ENCODE measurements around the gene NEMP1.

NEMP1 gene

DNA sequence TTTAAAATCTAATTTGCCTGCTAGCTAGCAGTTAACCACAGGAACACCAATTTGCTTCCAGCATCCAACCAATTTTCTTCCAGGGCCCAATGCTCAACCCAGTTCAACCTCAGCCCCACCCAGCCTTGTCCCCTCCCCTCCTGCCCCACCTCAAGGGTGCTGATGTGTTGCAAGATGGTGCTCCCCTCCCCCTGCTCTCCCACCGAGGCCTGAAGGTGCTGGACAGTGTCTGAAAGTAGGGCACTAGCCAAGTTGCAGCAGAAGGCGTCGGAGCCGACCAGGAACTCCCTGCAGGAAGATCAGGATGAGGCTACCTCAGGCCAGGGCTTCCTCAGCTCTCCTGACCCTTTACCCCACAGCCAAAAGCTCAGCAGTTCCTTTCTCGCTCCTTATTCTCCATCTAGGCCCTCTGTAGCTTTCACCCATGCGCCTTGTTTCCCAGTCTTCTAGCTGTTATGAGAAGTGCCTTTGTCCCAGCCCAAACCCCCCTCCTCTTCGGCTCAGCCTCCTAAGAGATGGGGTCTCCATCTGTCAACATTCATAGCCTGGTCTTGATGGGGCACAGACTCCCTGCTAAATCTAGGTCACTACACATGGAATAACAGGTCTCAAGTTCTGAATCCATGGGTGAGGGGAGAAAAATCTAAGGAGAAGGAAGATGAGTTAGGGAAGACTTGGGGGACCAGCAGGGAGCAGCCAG is 29.0 kb upstream of the NEMP1 start:
- DNase-seq, result no peak

DNA sequence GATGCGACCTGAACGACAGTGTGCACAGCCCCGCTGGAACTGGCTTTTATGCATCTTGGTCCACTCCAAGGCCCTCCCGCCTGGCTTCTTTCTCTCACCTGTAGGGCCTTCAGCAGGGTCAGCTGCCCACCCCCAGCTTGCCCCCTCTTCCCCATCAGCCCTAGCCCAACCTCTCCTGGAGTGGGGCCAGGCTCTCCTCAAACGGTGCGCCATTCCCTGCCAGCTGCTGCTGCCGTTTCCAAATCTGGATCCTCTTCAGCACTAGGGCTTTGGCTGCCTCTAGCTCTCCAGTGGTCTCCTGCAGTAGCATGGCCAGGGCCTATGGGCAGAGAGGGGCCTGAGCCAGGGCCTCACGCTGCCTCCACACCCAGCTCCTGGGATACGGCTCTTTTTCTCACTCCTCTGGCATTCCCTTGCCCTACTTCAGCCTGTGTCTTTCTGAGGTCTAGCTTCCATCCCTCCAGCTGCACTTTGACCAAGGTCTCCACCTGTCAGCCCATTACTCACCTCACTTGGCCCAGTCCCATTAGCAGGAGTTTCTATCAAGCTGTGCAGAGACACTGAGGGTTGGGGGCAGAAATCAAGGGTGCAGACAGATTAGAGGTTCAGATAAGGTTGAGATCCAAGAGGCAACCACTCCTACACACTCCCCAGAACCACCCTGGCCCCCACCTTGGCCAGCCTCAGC is 27.6 kb upstream of the NEMP1 start:
- DNase-seq, result no peak

DNA sequence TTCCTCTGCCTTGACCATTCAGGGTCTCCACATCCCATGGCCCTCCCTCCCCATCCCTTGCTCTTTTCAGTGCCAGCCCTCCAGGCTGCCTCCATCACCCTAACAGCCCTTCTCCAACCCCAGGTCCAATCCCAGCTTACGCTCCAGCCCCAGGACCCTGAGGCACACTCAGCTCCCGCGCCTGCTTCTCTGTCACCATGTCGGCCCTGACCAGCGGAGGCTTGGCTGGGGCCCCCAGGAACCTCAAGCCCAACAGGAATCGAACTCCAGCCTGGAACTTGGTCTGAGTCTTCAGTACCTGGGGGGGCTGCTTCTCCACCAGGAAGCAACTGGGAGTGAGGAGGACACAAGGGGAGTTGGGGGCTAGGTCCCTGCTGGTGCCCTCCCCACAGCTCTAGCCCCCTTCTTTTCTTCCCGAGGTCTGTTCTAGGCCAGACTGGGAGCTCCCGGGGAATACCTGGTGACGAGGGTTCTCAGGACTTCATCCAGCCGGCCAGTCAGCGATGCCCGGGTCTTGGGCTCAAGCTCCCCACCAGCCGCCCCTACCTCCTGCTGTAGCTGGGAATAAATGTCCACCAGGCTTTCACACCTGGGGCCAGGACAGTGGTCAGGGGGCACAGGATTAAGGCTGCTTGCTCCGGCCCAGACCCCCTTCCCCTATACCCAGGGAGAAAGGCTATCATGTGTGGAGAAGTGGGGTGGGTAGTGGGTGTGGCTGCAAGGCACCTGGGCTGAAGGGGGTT is 26.6 kb upstream of the NEMP1 start:
- no peak for DNase-seq

DNA sequence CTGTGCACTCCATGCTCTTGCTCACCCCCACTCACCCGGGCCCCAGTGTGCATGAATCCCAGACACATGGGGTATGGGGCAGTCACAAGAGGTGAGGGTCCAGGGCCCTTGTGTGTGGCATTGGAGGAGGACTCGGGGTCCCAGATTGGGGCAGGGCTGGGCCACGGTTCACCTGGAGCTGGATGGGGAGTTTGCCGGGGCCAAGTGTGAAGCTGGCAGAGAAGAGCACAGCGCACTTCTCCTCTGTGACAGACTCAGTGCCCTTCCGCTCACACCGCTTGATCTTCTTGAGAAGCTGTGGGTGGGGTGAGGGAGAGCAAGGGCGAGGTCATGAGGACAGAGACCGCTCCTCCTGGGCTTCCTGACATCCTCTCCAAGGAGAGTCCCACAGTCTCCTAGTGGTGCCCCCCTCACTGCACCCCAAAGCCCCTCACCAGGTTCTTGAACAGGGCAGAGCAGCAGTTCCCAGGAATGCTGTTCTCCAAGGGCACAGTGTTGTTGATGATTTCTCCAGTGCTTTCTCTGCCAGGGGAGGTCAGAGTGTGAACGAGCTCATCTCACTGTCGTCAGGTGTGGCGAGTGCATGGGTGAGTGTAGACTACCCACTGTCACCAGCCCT is 25.8 kb upstream of the NEMP1 start:
- DNase-seq, result no peak

DNA sequence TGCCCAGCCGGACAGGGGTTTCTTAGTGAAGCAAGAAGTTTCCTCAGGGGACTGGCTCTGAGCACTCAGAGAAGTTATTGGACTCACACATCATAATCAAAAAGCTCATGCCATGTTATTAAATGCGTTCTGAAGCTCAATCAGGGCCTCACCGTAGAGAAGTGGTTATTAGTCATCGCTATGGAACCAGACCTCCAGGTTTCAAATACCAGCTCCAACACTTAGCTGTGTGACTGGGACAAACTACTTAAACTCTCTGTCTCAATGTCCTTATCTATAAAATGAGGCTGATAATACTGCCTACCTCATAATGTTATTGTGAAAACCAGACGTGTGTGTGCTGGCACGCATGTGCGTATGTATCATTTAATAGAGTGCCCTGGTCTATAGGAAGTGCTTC is 25.3 kb upstream of the NEMP1 start:
- no peak for DNase-seq

DNA sequence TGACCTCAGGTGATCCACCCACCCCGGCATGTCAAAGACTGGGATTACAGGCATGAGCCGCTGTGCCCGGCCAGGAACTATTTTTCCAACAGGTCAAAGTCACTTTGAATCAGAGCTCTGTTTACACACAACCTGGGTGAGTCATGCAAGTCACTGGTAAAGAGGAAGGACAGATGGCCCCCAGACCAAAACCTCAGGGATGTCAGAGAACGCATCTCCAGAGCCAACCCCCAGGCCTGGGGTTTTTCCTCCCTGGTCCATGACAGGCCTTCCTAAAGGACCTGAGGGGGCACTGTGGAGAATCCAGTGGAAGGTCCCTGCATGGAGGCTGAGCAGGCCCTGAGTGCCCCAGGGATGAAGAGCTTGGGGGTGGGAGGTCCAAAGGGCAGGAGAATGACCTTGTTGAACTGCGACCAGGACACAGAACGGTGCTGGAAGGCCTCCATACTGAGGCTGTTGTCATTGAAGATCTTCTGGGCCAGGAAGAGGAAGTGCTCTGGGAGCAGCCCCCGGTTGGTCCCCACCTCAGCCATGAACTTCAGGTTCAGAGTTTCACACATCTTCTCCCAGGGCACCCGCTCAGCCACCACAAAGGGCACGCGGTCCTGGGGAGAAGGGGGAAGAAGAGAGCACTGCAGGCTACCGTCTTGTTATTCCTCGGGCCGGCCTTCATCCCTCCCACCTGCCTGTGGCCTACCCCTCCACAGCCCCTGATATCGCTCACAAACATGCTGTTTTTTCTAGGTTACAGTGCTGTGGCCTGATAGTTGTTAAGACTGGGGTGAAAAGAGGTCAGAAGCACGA is 23.5 kb upstream of the NEMP1 start:
- DNase-seq, result no peak

DNA sequence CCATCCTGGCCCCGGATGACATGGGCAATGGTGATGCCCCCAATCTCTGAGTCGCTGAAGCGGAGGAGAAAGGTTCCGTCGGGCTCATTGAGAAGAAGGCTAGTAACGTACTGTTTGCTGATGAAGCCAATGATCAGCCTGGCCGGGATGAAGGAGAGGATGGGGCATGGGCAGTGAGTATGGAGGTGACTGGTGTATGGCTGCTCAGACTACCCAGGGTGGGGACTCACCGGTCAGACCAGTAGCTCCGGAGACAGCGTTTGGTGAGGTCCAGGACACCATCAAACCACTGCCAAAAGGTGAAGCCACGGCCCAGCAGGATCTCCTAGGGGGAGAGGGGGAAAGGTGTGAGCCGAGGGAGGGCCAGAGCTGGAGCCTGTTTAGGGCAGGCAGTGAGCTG is 21.2 kb upstream of the NEMP1 start:
- DNase-seq, result no peak

DNA sequence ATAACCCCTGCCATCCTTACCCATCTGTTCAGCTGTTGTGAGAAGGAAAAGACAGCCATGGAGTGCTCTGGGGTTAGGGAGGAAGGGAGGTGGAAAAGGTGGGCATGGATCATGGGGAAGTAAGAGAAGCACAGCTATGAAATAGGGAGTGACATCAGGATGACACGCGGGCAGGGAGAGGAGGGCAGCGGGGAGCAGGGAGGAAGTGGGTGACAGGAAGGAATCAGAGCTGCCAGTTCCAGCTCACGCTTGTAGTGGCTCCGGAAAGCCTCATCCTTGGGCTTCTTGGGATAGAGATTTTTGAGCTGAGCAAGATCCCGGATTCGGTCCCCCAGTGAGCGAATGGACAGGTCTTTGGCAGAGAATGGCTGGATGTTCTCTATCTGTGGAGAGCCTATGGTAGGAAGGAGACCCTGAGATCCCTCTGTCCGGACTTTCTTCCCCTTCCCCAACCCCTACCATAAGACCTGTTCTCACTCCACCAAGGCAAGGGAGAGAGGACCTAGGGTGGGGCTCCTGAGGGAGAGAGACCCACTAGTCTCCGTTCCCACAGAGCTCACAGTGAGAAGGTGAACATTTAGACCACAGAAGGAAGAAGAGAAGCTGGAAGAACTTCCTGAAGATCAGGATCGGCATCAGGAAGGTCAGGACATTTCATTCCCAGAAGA is 20.6 kb upstream of the NEMP1 start:
- DNase-seq, result no peak

DNA sequence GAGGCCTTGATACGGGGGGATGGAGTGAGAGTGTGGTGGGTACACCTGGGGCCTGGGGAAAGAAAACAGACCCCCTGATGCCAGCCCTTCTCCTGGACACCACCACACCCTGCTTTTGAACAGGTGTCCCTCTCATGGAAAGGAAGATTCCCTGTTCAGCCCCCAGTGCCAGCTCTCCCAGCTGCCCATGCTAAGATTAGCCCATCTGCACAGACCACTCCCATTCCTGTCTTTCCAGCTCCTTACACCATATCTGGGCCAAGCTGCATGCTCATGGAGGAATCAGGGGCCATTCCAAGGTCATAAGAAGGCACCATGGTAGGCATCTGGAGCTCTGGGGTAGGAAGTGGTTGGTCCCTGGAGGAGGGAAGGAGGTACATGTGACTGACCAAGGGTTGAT is 20.0 kb upstream of the NEMP1 start:
- DNase-seq, result no peak

DNA sequence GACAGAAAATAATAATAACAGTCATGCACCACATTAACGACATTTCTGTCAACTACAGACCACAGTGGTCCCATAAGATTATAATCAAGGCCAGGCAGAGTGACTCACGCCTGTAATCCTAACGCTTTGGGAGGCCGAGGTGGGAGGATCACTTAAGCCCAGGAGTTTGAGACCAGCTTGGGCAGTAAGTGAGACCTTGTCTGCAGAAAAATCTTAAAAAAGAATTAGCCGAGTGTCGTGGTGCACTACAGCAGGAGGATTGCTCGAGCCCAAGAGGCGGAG is 18.9 kb upstream of the NEMP1 start:
- no peak for DNase-seq

DNA sequence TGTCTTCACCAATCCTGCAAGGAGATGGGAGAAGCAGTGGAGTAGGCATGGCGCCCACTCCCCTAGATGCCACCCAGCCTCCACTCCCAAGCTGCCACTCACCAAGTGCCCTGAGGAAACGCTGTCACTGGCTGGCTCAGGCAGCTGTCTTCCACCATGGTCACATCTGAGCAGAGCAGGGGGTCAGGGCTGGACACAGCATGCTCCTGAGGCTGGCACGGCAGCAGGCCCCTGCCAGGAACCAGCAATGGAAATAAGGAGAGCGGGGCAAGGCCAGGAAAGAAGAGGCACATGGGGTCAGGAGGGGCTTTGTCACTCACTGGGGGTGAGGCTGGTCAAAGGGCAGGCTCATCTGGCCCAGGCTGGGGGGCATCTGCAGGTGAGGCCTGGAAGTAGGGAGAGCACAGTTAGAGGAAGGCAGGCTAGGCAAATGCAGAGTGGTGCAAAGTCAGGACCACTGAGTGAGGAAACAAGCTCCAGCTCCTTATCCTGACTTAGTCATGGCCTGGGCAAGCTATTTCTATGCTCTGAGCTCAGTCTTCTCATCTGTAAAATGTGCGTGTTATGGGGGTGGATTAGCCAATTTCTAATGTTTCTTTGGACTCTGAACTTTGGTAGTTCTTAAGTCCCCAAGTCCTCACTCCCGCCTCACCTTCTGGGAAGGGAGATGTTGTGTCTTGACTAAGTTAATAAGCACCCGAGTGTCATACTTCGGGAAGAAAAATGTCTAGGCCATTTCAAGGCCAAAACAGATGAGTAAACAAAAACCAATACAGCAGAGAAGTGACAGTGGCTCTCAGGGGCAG is 18.4 kb upstream of the NEMP1 start:
- DNase-seq, result no peak

DNA sequence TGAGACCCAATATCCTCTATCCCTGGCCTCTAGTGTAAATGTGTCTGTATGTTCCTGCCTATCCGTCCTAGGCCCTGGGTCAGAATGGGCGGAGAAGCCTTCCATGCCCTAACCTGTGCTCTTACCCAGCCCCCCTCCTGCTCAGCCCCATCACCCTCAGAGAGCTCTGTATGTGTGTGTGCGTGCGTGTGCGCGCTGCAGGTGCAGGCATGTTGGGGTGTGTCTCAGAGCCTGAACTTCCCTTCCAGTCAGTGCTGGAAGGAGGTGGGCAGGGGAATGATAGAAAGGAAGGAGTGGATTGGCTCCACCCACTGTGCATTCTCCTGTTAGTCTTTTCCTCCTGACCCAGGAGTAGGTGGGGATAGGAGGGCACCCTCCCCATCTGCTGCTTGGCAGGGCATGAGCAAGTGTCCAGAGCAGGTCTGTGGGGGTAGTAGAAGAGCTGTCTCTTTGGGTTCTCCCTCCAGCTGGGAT is 17.5 kb upstream of the NEMP1 start:
- no peak for DNase-seq

DNA sequence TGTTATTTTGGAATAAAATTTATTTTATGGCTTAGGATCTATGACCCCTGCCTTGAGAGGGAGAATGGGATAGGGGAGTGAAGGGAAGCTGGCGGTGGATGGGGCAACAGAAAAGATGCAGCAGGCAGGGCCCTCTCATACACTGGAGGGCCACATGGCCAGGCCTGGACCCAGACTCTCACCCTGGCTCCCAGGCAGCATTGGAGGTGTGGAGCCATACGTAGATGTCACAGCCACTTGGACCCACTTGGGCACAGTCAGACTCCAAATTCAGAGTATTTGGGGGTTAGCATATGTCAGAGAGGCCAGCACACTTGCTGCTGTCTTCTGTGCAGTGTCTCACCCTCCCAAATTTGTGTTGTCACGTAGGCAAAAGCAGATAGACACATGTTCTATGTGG is 16.8 kb upstream of the NEMP1 start:
- no peak for DNase-seq

DNA sequence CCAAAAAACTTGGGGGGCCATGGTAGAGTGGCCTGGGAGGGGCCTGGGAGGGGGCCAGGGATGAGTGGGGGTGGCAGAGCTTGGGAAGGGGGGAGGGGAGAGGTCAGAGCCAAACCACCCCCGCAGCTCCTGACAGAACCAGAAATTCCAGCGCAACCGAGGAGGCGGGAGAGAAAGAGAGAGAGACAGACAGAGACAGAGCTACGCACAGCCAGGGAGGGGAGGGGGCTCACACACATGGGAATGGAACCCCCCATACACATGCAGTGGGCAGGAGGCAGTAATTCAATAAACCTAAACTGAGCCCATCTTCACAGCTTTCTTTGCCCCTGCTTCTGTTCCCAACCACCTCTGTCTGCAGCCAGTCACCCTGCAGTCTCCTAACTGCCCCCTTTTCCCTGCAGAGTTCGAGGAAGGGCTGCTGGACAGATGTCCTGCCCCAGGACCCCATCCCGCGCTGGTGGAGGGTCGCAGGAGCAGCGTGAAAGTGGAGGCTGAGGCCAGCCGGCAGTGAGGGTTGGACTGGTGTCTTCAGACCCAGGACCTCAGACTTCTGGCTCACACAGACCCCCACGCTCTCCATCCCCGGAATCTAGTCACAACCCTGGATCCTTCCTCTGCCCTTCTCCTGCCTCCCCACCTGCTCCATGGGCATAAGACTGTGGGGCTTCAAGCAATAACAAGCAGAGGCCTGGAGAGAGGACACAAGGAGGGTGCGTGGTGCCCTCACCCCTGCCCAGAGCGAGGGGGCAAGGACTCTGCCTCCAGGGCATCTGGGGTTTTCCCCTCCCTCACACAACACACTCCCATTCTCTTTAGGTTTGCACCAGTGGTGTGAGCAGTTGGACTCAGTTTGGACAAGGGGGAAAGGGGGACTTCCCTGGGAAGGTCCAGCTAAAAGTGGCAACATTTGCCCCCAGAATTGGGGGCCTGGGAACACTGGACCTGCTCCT is 15.9 kb upstream of the NEMP1 start:
- DNase-seq, result no peak

DNA sequence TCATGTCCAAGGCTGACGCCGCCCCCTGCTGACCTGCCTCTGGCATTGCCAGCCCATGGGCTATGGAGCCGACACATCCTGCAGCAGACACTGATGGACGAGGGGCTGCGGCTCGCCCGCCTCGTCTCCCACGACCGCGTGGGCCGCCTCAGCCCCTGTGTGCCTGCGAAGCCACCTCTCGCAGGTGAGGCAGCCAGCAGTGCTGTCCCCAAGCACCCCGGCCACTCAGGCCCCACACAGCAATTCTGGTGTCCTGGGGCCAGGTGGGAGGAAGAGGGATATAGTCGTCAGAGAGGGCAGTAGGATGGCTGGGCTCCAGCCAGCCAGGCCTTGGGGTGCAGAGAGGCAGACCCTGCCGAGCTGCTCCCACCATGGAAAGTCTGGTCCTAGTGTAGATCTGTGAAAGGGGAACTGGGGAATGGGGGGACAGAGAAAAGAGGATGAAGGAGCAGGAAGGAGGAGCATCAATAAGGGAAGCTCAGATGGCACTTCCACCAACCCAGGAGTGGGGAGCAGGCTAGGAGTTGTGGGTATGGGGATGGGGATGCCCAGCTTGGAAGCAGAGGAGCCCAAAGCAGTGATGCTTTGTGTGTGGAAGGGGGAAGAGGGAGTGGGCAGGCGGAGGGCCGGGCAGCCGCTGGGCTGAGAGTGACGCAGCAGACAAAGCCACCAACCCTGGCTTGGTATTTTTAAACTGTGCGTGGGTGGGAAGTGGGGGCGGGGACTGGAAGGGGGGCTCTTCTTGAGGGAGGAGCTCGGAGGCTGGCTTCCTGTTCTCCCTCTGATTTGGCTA is 15.0 kb upstream of the NEMP1 start:
- no peak for DNase-seq

DNA sequence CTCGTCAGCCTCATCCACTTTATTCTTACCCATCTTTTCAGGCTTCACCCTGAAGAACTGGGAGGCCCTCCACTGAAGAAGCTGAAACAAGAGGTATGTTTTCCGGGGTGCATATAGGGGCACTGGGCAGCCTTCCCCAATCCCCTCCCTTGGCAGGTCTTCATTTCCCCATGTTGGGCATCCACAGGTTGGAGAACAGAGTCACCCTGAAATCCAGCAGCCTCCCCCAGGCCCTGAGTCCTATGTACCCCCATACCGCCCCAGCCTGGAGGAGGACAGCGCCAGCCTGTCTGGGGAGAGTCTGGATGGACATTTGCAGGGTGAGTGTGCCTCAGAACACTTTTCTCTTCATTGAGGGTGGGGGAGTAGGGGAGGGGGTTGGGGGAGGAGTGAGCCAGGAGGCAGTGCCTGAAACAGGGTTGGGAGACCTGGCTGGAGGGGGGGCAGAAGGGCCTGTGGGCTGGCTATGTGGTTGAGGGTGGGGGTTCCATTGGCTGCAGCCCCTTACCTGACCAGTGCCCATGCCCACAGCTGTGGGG is 14.4 kb upstream of the NEMP1 start:
- DNase-seq, result no peak

DNA sequence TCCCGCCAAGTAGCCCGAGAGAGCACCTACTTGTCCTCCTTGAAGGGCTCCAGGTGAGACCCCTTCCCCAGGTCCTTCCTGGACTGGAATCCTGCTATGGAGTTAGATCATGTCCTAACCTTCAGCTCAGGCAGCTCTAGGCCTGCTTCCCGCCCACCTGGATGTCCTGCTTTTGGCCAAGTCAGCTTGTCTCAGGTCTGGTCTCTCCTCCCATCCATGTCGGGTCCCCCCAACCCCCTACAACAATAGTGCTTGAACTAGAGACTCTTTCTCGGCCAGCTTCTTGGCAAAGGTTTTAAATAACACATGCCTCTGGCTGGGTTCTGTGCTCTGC is 13.9 kb upstream of the NEMP1 start:
- DNase-seq, result no peak

DNA sequence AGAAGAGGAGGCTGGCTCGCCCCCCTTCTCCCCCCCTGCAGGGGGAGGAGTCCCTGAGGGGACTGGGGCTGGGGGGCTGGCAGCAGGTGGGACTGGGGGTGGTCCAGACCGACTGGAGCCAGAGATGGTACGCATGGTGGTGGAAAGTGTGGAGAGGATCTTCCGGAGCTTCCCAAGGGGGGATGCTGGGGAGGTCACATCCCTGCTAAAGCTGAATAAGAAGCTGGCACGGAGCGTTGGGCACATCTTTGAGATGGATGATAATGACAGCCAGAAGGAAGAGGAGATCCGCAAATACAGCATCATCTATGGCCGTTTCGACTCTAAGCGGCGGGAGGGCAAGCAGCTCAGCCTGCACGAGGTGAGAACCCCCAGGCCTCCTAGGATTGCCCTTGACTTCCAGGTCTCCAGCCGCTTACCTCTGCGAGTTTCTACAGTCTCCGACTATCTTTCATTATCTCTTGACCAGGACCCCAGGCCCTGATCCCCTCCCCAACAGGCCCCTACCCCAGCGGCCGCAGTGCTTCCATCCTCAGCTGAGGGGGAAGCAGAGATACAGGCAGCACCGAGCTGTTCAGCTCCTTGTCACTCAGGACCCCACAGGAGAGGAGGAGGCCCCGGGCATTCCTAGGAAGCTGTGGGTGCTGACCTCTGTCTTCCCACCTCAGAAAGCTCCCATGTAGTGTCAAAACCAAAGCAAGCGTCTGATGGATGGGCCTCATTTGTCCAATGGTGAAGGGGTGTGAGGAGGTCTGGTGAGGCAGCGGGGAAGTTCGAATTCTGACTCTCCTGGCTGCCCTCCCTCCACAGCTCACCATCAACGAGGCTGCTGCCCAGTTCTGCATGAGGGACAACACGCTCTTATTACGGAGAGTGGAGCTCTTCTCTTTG is 13.3 kb upstream of the NEMP1 start:
- DNase-seq, result no peak
